H1 (cell line): Measurements from ENCODE around the gene EPB41L5. TPM values are rescaled to one million over a fixed set of nuclear protein-coding genes. Genes with fewer than 3 reads are reported as not detected.

ENCODE experiments used
- CBX5 ChIP-seq: fragments of 300-800, 300-1000 bp; sonication (generic); IDR thresholded peaks from 2 replicates; pipeline ENCODE4 v1.7.1; 2016; ENCODE audit warnings: antibody characterized with exemption, low read length, low read depth
- CHD7 ChIP-seq: fragments of 300-600 bp; sonication (generic); IDR thresholded peaks from 2 replicates; pipeline ENCODE4 v1.7.1; 2012; ENCODE audit warnings: low read length, moderate library complexity, mild to moderate bottlenecking, inconsistent platforms; ENCODE audit not compliant: insufficient replicate concordance
- GTF2F1 ChIP-seq: IDR thresholded peaks from 2 replicates; pipeline ENCODE4 v1.6.1; 2012; ENCODE audit warnings: low read depth, low read length, improper control_type of control experiment, borderline replicate concordance
- RFX5 ChIP-seq: IDR thresholded peaks from 2 replicates; pipeline ENCODE4 v1.6.1; 2011; ENCODE audit warnings: low read depth, low read length, improper control_type of control experiment, borderline replicate concordance
- SAP30 ChIP-seq: fragments of 300-600 bp; sonication (generic); IDR thresholded peaks from 2 replicates; pipeline ENCODE4 v1.7.1; 2012; ENCODE audit warnings: low read length, moderate library complexity, mild to moderate bottlenecking, inconsistent platforms; ENCODE audit not compliant: insufficient read depth, insufficient replicate concordance
- TAF1 ChIP-seq: IDR thresholded peaks from 2 replicates; pipeline ENCODE4 v1.6.1; 2011; ENCODE audit warnings: mild to moderate bottlenecking, low read depth, low read length
- USF2 ChIP-seq: IDR thresholded peaks from 2 replicates; pipeline ENCODE4 v1.6.1; 2011; ENCODE audit warnings: low read length, improper control_type of control experiment
- polyA plus RNA-seq, 7 experiments: library from polyadenylated mRNA; depleted of rRNA in 3 of 7; stranded (reverse) in 5 of 7; unstranded in 2 of 7; fragments of >200 nt in 5 of 7; fragments of 200-250 nt in 2 of 7; gene quantifications; 1 replicate in 5 of 7; 2 replicates in 1 of 7; 4 replicates in 1 of 7; pipeline versions ENCODE4 v1.2.1 to v1.2.3, GENCODE V29; 2011 to 2013; ENCODE audit warnings: missing spikeins in 2 of 7, mixed read lengths in 2 of 7
- total RNA-seq: library from RNA; stranded (reverse); fragmentation: NEBNext Ultra II Directional; extraction: Animal tissue kit (Norgen Biotek cat#: 25700); gene quantifications from 2 replicates; pipeline ENCODE4 v1.2.1, GENCODE V29; 2021

EPB41L5 gene
- total and polyA plus RNA-seq, 2 of the 8 experiments (the other 6 are each of a cell fraction or from before 2014, with no cell fraction given), result 13.5 to 32.3 TPM

GRCh38 chr2:120060088-120060623 lies 47.3 kb downstream of the EPB41L5 start (continued):
- no peak for TF ChIP-seq CHD7
- TF ChIP-seq SAP30, result no peak
- TF ChIP-seq RFX5, result no peak
- no peak for TF ChIP-seq TAF1
- no peak for TF ChIP-seq GTF2F1
- TF ChIP-seq CBX5, result no peak
- no peak for TF ChIP-seq USF2
